Measurements from ENCODE around the gene PRSS12.
"Not testable (repeated sequence)": the region's sequence is repeated elsewhere in the genome, so short reads cannot be mapped to it uniquely, and the experiment has no call there.

Gene PRSS12, protein sequence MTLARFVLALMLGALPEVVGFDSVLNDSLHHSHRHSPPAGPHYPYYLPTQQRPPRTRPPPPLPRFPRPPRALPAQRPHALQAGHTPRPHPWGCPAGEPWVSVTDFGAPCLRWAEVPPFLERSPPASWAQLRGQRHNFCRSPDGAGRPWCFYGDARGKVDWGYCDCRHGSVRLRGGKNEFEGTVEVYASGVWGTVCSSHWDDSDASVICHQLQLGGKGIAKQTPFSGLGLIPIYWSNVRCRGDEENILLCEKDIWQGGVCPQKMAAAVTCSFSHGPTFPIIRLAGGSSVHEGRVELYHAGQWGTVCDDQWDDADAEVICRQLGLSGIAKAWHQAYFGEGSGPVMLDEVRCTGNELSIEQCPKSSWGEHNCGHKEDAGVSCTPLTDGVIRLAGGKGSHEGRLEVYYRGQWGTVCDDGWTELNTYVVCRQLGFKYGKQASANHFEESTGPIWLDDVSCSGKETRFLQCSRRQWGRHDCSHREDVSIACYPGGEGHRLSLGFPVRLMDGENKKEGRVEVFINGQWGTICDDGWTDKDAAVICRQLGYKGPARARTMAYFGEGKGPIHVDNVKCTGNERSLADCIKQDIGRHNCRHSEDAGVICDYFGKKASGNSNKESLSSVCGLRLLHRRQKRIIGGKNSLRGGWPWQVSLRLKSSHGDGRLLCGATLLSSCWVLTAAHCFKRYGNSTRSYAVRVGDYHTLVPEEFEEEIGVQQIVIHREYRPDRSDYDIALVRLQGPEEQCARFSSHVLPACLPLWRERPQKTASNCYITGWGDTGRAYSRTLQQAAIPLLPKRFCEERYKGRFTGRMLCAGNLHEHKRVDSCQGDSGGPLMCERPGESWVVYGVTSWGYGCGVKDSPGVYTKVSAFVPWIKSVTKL

DNA sequence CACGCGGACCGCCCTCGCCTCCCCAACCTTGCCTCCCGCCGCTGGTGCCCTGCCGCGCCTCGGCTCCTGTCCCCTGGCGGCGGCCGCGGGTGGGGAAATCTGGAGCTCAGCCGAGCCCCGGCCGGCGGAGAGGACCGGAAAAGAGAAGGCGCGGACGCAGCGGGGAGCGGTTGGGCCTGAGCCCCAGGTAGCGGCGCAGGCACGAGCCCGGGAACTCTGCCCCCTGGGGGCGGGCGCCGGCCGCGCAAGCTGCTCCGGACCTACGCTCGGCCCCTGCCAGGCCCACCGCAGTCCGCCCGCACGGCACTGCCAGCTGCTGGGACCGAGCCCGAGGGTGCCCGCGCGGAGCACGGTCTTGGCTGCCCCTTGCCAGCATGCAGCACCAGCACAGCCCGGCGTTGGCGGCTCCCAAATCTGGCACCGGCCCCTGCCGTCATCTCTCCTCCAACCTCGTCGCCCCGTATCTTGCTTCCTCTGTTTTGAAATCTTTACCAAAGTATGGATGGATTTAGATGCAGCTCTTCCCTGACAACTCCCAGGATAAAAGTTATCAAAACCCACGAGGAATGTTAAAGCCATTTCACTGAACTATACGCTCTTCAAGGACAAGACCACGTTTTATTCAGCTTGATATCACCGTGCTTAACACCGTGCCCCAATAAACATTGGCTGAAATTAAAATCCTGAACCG lies at the start of gene PRSS12:
TSS of gene PRSS12 (minus strand) at position 161 of the 691 bp plus-strand sequence. CDS start 283 bp downstream, outside the sequence.
- peak in 1 of 2 experiments; percentile 62 for DNase-seq (ENCODE audit: low read depth in 2 of 2)

DNA sequence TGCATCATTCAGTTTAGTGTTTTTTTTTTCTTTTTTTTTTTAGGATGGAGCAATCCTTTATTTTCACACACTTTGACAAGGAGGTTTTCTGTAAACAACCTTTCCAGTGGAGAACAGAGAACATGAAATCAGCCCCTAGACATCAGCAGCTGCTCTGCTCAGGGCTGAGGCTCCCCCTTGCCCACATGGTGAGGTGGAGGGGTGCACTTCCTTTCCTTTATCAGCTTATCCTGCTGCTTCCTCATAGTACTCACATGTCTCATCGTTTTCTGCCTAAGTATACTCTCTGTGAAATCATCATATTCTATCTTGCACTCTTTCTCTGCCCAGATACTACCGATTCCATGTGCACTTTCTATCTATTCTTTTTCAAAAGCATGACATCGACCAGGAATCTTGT lies 47.6 kb upstream of the PRSS12 start:
- no peak for DNase-seq (ENCODE audit: low read depth in 2 of 2)

DNA sequence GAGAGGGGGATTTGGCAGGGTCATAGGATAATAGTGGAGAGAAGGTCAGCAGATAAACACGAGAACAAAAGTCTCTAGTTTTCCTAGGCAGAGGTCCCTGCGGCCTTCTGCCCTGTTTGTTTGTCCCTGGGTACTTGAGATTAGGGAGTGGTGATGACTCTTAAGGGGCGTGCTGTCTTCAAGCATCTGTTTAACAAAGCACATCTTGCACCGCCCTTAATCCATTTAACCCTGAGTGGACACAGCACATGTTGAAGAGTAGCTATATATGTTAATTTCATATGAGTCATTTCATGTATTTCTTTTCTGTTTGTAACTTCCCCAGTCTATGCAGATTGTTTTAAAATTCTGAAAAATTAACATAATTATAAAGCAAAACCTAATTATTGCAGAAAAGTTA lies 47.1 kb upstream of the PRSS12 start:
- not testable (repeated sequence) for DNase-seq (ENCODE audit: low read depth in 2 of 2)

DNA sequence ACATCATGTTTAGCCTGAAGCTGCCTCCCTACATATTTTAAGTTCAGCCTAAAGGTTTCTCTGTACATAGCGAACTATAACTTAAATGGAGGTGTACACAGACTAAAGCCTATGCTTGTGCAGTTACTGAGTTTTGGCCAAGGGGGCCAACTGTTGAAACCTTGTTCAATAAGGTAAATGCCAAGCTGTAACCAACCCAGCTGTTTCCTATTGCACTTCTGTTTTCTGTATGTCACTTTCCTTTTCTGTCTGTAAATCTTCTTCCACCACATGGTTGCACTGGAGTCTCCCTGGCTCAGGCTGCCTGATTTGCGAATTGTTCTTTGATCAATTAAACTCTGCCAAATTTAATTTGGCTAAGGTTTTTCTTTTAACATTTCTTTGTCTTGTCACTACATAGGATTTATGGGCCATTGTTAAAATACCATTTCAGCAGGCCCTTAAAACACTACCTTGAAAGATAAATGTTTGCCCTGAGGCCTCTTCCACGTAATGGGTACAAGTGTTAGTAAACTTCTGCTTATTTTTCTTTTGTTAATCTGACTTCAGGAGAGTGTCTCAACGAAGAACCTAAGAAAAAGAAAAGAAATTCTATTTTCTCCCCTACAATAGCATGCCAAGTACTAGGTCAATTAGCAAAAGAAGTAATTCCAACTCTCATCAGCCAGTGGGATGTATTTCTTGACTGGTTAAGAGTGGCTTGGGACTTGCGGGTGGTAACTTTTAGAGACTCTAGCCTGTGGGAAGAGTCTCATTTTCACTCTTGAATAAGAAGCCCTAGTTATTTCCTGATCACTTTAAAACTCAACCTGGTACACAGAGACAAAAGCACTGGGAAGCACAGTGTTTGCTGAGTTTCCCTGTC lies 45.7 kb upstream of the PRSS12 start:
- DNase-seq (ENCODE audit: low read depth in 2 of 2): no peak

DNA sequence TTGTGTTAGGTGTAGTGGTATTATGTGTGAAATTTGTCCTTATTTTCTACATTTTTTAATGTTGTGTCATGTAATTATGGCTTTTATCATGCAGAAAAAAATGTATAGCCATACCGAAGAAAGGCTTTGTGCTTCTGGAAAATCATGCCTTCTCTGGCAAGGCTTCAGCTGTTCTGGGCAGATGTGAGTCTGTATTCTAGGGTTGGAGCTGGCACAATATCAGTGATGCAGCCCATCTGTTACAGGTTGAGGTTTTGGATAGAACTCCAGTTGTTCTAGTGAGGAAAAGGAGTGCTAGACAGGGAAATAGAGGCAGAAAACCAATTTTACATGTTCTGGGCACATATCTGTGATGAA lies 44.8 kb upstream of the PRSS12 start:
- no peak for DNase-seq (ENCODE audit: low read depth in 2 of 2)

DNA sequence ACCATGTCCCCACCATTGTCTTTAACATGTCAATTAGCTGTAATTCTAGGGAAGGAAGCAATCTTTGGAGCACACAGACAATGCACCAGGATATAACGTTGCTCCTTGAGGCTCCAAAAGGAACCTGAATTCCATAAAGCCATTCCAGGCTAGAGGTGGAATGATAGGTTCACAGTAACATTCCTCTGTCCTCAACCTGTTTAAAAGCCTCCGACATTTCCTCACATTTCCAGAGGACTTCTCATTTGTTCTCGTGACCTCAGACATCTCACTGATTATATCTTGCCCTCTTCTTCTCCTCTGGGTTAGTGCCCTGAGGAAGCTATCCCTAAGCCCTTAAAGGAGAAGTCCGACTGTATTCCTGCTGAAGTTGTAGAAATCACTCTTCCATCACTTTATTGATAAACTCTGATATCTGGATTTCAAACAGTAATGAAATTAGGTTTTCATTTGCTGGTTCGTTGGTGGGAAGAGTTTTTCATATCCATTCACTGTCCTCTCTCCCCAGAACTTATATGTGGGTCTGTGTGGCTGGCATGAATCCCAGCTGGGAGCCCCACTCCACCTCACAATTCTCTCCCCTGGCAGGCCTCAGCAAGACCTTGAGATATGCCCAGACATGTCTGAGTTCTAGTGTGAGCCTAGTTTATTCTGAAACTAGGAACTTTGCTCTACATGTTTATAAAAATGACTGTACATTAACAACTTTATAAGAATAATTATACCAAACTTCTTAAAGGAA lies 44.2 kb upstream of the PRSS12 start:
- DNase-seq (ENCODE audit: low read depth in 2 of 2): no peak

DNA sequence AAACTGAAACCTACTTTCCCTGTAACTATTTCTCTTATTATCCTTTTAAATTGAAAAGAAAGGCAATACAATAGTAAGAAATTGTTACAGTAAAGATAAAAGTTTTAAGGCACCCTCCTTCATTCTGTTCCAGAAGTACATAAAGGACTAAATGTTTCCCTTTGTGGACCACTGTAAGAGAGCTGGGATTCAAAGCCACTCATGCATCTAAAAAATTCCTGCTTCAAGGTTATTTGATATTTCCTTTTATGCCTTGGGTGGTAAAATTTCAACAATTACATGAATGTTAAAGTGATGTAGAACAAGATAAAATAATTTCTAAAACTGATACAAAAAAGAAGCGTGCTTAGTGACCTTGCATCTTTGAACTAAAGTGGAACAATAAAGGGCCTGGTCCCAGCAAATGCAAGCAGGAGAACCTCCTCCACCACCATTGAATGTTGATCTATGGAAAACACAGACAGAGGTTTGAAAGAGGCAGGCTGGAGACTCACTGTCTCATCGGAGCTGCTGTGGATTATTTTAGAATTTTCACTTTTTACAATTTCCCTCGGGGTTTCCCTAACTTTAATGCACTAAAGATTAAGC lies 42.3 kb upstream of the PRSS12 start:
- no peak for DNase-seq (ENCODE audit: low read depth in 2 of 2)

DNA sequence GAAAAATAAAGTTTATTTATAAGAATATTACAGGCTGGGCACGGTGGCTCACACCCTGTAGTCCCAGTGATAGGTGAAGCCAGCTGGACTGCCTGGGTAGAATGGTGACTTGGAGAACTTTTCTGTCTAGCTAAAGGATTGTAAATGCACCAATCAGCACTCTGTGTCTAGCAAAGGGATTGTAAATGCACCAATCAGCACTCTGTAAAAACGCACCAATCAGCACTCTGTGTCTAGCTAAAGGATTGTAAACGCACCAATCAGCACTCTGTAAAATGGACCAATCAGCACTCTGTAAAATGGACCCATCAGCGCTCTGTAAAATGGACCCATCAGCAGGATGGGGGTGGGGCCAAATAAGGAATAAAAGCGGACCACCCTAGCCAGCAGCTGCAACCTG lies 39.7 kb upstream of the PRSS12 start:
- not testable (repeated sequence) for DNase-seq (ENCODE audit: low read depth in 2 of 2)

DNA sequence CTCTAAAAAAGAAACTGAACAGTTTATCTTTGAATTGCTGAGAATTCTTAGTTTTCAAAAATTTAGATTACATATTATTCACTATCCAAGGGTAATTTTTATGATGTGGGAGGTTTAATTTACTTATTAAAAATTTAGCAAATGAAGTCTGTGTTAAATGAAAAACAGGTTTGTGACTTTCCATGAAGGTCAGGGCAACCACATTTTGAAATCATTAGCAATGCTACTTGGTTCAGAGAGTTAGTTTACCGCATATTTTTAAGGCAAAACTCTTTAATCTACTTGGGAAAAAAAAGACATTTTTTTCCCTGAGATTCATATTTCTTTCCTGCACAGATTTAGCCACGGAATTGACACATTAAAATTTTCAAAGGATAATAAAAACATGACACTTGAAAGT lies 37.3 kb upstream of the PRSS12 start:
- DNase-seq (ENCODE audit: low read depth in 2 of 2): no peak

DNA sequence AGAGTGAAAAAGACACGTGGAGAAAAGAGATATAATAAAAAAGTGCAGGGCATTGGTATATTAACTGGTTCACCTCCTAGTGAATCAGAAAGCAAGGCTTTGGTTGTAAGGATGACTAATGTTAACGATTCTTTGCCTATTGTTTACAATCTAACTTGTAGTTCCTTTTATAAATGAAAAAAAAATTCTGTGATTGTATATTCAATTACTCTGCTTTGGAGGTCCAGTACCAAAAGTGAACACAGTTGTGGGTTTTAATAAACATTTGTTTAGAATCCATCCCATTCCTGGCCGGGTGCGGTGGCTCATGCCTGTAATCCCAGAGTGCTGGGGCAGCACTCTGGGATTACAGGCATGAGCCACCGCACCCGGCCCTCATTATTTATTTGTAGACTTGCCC lies 36.9 kb upstream of the PRSS12 start:
- DNase-seq (ENCODE audit: low read depth in 2 of 2): no peak

DNA sequence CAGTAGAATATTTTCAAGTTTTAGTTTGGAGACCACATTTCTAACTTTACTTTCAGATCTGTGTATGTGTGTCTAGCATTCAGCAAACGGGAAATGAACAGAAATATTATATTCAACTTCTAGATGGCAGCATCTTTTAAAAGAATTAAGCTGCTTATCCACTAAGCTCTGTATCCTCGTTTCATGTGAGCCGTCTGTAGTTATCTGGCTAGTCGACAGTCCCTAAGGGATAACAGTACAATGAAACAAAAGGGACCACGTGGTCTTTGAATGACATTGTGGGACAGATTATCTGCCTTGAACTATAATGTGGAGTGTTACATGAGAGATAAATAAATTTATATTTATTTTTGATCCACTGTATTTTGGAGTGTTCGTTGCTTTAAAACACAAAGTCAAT lies 35.8 kb upstream of the PRSS12 start:
- DNase-seq (ENCODE audit: low read depth in 2 of 2): no peak

DNA sequence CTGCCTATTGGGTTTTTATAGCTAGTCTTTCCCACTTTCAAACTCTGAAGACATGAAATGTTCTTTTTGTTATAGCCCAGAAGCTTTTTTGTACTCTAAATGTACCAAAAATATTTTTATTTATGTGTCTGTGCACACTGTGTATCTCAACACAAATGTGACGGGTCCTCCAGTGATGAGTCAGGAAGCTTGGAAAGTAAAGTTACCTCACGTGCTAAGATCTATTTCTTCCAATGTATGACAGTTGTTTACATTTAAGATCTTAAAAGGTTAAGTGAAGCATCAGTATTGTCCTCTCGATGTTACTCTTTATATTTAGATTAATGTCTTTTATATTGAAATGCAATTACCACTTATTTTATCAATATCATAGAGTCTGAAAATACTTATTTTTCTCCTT lies 29.1 kb upstream of the PRSS12 start:
- DNase-seq (ENCODE audit: low read depth in 2 of 2): no peak

DNA sequence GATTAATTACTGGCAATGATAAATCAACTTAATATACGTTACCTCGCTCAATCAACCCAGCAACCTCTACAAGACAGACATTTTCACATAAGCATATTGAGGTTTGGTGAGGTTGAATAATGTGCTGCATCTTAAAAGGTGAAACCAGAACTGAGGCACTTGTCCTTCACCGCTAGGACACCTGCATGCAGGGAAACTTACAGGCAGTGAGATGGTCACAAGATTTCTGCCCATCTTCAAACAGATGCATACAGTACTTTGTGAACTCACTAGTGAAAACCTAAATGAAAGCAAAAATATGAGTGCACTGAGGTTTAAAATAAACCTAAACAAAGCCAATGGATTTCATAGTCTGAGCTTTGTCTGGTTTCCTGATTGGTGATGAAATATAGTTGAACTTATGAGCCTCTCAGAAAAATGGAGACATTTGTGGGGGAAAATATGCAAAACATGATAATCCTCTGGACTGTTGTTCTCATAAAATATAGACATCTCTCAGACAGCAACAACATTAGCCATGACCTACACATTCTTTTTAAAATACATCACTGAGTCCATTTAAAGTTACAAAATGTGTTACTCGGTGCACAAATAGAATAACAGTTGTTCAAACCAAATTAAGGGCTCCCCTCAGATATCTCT lies 20.9 kb upstream of the PRSS12 start:
- DNase-seq (ENCODE audit: low read depth in 2 of 2): no peak

DNA sequence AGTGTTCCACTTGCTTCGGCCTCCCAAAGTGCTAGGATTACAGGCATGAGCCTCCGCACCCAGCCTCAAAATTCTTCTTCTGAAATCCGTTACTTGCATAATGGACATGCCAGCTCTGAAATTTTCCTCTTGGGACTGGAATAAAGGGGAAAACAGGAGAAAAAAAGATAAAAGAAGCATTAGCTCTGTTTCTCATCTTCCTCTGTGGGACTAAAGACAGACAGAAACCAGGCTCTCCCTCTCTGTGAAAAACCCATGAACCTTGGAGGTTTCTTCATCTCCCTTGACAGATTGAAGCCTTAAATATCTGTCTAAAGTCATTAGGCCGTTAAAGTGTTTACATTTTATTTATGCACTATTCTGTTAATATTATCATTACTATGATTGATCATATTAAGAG lies 19.4 kb upstream of the PRSS12 start:
- no peak for DNase-seq (ENCODE audit: low read depth in 2 of 2)

DNA sequence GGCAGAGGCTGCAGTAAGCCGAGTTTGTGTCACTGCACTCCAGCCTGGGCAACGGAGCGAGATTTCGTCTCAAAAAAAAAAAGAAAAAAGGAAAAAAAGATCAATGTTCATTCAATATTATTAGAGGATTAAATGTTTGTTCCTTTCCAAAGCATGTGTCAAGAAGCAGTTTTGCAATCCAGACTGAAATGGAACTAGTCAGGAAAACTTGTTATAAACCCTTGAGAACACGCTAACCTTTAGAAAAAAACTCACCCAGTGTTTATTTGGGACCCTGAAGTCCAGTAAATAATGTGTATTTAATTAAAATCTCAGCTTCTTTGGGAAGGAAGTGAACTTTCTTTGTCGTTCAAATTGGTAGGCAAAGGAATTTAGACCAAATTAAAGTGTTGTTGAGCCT lies 16.4 kb upstream of the PRSS12 start:
- no peak for DNase-seq (ENCODE audit: low read depth in 2 of 2)

DNA sequence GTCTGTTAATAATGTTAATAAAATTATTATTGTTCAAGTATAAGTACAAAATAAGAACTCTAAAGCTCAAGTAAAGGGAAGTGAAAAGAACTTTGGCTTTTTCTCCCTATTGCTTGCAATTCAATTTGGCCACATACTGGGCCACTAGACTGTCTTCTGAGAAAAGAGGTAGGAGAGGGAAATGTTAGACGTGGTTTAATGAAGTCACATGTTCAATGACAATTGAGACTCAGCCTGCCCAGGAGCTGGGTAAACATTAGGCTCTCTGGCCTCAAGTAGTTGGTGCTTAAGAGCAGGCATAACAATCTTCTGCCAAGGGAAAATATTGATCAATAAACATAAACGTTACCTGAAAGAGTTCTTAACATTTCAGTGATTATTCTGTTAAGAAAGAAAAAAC lies 15.1 kb upstream of the PRSS12 start:
- DNase-seq (ENCODE audit: low read depth in 2 of 2): no peak

DNA sequence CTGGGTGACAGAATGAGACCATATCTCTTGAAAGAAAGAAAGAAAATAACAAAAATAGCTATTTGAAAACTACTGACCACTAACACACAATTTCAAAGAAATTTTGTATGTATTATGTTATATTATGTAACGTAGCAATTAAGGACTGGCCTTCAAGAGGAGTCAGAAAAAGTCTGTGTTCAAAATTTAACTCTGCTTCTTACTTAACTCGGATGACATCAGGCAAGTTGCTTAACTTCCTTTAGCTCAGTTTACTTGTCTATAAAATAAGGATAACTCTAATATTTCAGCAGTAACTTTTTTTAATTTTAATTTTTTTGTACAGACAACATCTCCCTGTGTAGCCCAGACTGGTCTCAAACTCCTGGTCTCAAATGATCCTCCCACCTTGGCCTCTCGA lies 14.6 kb upstream of the PRSS12 start:
- DNase-seq (ENCODE audit: low read depth in 2 of 2): no peak

DNA sequence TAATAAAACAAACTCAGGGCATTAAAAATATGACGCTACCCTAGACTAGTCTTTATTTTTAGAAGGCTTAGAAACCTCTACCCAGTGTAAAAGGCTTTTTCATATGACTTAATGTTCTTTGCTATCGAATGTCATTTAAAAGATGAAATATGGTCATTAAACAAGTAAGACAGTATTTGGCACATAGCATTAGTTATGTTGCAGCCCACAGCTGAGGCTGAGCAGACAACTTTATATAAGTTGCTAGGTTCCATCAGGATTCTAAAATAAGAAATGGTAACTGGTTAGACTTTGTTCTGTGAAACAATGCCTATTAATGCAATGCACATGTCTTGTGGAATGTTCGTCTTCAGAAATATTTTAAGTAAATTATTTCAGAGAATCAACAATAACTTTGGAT lies 10.4 kb upstream of the PRSS12 start:
- DNase-seq (ENCODE audit: low read depth in 2 of 2): no peak

DNA sequence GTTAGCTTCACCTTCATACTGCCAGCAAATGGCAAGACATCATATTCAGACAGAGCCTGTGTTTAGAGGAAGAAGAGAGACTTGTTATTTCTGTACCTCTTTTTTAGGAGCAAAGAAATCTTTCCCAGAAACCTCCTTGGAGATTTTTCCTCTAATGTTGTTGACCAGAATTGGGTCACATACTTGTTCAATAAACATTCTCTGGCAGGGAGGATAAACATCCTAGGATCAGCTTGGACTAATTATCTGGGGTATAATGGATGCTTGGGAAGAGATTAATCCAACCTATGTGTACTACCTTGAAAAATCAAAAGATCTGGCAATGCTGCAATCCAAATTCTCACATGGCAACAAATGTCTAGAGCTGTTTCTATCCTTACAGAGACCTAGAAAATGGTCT lies 8.4 kb upstream of the PRSS12 start:
- no peak for DNase-seq (ENCODE audit: low read depth in 2 of 2)

DNA sequence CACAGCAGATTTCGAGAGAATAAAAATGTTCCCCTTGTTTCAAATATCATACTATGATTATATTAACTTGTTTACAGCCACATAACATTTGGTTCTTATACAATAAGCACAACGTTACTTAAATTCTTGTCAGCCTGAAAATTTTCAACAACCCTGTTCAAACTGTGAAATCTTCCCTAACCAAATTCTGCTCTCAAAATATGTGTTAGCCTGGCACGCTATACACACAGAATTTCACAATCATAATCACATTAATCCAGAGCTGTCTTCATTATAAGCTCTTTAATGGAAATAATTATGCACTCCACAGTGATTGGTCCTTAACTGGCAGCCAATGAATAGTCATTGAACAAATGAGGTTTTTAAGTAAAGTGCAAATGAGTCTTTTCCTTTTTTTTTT lies 7.3 kb upstream of the PRSS12 start:
- no peak for DNase-seq (ENCODE audit: low read depth in 2 of 2)
